ENCODE measurements around the gene ZBTB8A.

DNA sequence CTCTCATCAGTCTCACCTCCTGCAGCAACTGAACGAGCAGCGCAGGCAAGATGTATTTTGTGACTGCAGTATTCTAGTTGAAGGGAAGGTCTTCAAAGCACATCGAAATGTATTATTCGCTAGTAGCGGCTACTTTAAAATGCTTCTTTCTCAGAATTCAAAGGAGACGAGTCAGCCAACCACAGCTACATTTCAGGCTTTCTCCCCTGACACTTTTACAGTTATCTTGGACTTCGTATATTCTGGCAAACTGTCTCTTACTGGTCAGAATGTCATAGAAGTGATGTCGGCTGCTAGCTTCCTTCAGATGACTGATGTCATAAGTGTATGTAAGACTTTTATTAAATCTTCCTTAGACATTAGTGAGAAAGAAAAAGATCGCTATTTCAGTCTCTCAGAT lies 53.7 kb downstream of the ZBTB8A start:
- no peak for TF ChIP-seq POLR2AphosphoS5 (IDR thresholded peaks at IDR 0.05)
- TF ChIP-seq, protein P1, sequence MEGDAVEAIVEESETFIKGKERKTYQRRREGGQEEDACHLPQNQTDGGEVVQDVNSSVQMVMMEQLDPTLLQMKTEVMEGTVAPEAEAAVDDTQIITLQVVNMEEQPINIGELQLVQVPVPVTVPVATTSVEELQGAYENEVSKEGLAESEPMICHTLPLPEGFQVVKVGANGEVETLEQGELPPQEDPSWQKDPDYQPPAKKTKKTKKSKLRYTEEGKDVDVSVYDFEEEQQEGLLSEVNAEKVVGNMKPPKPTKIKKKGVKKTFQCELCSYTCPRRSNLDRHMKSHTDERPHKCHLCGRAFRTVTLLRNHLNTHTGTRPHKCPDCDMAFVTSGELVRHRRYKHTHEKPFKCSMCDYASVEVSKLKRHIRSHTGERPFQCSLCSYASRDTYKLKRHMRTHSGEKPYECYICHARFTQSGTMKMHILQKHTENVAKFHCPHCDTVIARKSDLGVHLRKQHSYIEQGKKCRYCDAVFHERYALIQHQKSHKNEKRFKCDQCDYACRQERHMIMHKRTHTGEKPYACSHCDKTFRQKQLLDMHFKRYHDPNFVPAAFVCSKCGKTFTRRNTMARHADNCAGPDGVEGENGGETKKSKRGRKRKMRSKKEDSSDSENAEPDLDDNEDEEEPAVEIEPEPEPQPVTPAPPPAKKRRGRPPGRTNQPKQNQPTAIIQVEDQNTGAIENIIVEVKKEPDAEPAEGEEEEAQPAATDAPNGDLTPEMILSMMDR (IDR thresholded peaks at IDR 0.05 in 8 of 11, conservative IDR thresholded peaks at IDR 0.05 in 3 of 11), result no peak
